Pons (tissue), 1 donor: ENCODE measurements around the gene TERF2IP.

ENCODE experiments used
- DNase-seq: peaks from one replicate; pipeline ENCODE4 v3.0.0-alpha.2; 2016; ENCODE audit warnings: low spot score

TERF2IP gene, protein sequence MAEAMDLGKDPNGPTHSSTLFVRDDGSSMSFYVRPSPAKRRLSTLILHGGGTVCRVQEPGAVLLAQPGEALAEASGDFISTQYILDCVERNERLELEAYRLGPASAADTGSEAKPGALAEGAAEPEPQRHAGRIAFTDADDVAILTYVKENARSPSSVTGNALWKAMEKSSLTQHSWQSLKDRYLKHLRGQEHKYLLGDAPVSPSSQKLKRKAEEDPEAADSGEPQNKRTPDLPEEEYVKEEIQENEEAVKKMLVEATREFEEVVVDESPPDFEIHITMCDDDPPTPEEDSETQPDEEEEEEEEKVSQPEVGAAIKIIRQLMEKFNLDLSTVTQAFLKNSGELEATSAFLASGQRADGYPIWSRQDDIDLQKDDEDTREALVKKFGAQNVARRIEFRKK

DNA sequence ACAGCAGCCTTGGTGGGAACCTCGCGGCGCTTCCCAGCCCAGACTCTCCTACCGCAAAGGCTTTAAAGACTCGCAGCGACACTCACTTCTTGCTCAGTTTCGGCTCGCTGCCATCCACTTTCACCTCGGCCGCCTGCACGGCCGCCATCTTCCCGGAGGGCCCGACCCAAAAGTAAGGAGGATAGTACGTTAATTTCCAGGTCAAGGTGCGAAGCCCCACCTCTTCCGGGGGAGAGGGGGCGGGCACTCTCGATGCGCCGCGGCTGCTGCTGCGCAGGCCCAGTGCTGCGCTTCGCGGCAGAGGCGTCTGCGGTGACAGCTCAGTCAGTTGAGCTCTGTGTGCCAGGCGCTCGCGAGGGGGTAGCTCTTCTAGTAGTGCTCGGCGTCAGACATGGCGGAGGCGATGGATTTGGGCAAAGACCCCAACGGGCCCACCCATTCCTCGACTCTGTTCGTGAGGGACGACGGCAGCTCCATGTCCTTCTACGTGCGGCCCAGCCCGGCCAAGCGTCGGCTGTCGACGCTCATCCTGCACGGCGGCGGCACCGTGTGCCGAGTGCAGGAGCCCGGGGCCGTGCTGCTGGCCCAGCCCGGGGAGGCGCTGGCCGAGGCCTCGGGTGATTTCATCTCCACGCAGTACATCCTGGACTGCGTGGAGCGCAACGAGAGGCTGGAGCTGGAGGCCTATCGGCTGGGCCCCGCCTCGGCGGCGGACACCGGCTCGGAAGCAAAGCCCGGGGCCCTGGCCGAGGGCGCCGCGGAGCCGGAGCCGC, at the start of gene TERF2IP, which contains the start of gene KARS1:
Gene TERF2IP, plus strand, starts transcription at position 282 of the 773 bp plus-strand sequence. Its CDS starts 110 bp downstream, at position 392.
Gene KARS1, minus strand, starts transcription at position 174 of the 773 bp plus-strand sequence. Its CDS starts 26 bp downstream, at position 148.
- DNase-seq = peak; percentile 96

DNA sequence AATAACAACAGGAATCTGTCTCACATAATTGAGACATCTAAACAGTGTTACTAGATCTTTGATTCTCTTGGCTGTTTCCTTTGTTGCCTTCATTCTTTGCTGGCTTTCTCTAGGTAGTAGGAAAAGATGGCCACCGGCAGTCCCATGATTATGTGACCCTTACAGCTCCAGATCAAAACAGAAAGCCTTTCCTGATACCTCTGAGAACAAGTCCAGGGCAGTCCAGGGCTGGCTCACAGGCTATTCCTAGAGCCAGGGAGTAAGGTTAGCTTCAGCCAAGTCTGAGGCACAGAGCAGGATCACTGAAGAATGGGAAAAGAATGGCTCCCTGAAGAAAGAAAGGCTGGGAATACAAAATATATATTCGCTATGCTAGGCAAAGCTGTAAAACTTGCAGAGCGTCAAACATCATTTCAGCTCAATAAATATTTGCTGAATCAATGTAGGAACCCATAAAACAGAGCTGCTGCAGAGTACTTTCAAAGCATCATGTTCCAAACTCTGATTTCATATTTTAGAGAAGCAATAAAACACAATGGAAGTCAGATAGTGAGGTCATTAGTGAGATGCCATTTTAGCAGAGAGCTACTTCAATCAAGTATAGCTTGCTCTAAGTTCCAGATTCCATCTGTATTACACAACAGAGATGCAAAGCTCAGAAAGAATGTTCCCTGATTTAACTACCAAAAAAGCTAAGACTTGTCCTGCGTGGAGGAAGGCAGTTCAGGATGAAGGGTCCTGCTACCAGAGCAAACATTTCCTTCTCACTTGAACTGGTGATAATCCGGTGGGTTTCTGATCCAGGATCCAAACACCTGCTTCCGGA, 47.9 kb upstream of the TERF2IP start:
- DNase-seq = no peak

DNA sequence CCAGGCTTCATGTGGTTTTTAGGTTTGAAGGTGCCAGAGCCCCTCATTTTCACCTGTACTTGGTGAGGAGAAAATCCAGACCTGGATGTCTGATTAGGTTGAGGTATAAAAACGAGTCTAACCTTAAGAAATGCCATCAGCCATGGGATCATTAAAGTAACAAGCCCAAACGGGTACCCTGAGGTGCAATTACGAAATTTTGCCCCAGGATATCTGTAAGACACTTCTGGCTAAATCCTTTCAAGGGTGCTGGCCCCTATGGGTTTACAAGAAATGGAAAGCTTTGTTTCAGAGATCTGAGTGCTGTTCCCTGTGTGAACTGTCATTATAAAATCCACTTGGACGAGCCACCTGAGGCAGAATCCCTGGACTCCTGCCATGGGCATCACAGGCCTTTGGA, 44.3 kb upstream of the TERF2IP start:
- DNase-seq = no peak

DNA sequence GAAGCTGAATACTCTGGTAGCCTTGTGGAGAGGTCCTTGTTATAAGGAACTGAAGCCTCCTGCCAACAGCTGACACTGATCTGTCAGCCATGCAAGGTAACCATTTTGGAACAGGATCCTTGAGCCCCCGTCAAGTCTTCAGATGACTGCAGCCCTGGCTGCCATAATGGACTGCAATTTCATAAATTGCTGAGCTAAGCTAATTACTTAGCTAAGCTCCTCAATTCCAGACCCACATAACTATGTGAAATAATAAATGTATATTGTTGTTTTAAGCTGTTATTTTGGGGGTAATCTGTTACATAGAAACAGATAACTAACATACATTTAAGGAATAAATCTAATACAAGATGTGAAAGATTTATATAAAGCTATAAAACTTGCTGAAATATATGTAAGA, 41.1 kb upstream of the TERF2IP start:
- no peak for DNase-seq

DNA sequence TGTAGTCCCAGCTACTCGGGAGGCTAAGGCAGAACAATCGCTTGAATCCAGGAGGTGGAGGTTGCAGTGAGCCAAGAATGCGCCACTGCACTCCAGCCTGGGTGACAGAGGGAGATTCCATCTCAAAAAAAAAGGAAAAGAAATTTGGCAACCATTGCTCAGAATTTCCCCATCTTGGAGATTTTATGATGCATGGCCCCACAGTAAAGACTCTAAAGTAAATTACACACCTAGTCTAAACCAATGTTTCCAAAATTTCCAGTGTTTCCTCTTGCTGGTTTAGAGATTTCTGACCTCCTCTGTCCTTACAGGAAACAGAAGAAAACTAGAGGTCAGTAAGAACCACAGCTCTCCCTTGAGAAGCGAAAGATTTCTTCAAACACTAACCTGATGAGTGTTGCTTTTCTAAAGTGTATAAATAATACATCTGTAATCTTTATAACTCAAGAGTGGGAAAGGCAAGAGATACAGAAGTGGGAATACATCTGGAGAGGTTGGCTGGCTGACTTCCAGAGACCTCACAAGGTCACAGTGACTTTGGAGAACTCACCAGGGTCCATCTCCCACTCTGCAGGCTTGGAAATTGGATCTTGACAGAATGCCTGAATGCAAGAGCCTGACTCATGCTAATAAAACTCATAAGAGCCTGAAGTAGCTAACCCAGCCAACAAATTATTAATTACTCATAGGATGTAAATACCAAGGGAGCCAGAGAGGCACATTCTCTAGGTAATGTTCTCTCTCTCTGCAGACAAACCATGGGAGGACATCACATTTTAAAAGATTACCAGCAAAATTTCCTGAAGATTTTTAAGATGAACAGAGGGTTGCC, 33.3 kb upstream of the TERF2IP start:
- no peak for DNase-seq

DNA sequence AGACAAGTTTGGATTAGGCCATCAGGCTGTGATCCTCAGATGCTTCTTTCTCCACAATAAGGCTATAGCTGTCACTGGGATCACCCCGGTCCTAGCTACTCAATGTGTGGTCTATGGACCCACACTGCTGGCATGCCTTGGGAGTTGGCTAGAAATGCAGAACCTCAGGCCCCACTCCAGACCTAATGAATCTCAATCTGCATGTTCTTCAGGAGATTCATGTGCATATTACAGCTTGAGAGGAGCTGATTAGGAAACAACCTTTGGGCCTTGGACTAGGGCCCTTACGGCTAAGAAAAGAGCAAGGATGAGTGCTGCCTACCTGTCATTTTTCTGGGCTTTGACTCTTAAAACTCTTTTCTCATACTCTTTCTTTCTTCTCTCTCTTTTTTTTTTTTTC, 32.0 kb upstream of the TERF2IP start:
- DNase-seq = no peak

DNA sequence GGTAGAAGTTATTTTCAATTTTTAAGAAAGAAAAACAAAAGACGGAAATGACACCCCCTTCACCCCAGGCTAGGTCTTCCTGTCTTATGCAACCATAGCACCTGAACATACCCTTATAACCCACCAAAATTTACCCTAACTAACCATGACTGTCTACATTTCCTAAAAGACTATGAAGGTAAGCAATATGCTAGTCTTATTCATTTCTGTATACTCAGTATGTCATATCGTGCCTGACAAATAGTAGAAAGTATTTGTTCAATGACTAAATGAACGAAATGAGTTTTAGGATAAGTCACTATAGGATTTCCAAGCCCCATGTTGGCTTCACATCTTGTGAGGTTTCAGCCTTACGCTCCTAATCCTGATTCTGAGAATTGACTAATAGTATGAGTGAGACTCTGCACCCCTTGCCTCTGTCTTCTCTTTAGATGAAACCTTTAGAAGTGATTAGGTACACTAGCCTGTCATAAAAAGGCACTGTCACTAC, 31.0 kb upstream of the TERF2IP start:
- no peak for DNase-seq

DNA sequence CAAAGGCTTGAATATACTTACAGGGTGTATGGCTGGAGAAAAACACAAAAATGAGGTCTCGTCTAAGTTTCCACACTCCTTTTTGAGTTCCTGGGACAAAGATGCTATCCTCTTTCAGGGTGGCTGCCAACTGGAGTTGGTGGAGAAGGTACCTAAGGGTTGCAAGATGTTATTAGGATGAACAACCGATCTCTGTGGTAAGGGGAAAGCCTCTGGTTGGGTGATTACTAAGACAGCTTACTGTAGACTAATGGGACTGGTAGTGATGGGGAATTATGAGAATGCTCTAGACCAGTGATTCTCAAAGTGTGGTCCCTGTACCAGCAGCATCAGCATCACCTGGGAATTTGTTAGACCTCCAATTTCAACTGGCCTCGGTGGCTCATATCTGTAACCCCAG, 30.5 kb upstream of the TERF2IP start:
- DNase-seq = no peak

DNA sequence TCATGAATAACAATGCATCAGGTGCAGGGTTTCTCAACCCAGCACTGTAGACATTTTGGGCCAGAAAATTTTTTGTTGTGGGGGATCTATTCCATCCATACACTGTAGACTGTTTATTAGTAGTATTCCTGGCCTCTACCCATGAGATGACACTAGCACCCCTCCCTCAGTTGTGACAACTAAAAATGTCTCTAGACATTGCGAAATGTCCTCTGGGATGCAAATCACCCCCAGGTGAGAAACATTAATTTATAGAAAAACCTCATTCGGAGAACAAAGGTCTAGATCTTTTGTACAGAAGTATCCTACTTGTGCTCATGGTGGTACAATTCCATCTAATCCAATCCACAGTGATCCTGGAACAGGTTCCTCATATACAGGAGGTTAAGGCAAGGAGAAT, 28.8 kb upstream of the TERF2IP start:
- DNase-seq = no peak

DNA sequence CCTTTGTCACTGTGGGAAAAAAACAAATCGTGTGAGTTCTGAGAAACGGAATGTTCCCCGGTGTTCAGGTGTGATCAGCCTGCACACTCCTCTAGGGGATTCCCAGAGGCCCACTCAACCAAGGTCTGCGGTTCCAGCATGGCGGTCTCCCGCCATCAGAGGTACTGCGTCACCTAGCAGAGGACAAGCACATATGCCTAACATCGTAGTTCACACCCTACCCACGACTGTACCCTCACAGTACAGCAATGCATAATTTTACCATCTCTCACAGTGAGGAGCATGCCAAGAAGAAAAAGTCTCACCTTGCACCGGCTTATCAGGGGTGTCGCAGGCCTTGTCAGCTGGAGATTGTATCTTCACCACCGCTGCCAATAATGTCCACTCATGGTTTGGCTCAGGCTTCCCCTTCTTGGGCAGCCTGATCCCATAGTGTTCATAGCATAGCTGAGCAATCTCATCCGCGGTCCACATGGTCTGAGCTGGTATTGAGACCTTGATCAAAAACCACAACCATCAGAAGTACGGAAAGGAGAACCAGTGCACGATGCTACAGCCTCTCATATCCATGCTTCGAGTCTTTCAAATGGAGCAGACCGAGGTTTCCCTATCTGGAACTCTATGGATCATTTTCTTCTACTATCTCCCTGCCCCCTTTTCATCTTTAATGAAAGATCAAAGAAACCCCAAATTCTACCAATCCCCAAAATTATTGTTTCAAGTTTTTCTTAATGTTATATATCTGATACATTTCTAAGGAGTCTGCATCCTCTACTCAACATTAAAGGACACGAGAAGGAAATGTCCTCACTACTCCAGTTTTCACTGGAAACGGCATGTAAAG, 27.0 kb upstream of the TERF2IP start:
- no peak for DNase-seq

DNA sequence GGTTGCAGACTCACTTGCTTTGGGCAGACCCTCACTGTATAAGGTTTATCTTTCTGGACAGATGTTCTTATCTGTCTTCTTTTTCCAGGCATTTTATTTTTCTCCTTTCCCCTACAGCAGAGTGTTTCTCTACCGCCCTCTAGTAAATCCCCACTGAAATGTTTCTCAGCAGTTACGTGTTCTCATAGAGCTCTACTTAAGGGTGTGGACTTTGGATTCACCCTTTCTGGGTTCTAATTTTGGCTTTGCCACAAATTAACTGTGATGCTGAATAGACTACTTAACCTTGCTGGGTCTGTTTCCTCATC, 26.4 kb upstream of the TERF2IP start:
- peak; percentile 53 for DNase-seq

DNA sequence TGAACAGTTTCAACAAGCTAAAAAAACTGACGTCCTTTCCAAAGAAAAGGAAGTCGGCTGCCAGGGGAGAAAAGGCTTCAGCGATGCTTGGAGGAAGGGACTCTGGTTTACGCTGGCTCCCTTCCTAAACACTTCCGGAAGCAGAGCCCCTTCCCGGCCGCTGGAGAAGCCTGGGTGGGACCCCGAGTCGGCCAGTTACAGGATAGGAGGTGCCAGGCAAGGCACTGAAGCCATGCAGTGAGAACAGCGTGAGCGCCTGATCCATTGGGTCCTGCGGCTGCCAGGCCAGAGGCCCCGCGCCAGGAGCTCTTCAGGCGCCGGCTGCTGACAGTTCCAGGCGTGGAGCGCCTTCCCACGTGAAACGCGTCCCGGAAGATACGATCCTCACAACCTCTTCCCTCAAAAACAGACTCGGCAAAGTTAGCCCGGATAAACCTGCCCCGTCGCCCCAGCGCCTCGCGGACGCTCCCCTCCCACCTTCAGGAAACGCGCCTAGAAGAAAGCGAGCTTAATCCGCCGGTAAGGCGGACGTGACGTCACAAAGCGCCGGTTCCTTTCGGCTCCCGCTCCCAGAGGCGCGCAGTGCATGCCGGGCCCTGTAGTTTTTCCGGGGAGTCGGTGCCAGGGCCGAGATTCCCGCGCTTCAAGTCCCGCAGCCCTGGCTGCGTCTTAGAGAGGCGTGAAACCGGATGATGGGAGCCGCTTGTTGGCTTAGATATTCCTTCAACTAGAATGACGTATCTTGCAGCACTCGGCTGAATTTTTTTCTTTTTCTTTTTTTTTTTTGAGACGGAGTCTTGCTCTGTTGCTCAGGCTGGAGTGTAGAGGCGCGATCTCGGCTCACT, 24.6 kb upstream of the TERF2IP start, which contains the start of gene ADAT1:
Gene ADAT1, minus strand, starts transcription at position 521 of the 845 bp plus-strand sequence. CDS start 2,482 bp downstream, outside the sequence.
- peak; percentile 97 for DNase-seq

DNA sequence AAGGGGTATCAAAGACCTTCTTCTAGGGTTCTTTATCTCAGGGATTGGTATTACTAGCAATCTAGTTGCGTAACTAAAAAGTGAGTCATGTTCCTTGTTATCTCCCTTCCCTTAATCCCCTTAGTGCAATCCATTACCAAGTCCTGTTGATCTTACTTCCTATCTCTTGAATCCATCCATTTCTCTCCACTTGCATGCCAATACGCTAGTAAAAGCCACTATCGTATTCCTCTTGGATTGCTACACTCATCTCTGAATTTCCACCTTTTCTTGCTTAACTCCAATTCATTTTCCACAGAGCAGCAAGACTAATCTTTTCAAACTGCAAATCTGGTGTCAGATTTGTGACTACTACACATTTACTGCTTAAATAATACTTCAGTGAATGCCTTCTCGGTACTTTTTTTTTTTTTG, 22.6 kb upstream of the TERF2IP start:
- no peak for DNase-seq

DNA sequence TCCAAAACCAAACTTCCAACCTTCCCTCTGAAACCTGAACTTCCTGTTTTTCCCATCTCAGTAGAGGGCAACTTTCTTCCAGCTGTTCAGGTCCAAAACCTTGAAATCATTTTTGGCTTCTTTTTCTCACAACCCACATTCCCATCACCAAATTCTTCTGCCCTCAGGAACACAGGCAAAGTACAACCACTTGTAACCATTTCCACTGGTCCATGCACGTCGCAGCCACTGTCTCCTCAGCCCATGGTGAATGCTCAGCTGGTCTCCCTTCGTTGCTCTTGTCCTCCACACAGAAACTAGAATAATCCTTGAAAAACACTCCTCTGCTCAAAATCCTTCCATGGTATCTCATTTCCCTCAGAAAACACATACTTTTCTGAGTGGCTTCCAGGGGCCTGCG, 20.8 kb upstream of the TERF2IP start:
- no peak for DNase-seq

DNA sequence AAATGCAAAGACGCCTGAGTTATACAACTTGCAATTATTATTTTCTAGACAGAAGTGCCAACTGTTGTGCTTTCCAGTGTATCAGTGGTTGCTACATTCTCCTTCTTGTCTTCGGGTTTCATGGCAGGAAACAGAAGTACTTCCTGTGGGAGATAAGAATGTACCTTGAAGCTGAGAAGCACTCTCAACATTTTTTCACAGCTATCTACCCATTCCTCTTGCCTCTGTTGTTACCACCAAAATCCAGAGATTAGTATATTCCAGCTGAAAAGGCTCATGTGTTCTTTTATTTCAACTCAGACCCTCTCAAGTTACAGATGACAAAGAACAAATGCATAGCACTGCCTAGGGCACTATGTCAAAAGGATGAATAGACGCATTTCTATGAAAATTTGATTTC, 19.7 kb upstream of the TERF2IP start:
- DNase-seq = no peak

DNA sequence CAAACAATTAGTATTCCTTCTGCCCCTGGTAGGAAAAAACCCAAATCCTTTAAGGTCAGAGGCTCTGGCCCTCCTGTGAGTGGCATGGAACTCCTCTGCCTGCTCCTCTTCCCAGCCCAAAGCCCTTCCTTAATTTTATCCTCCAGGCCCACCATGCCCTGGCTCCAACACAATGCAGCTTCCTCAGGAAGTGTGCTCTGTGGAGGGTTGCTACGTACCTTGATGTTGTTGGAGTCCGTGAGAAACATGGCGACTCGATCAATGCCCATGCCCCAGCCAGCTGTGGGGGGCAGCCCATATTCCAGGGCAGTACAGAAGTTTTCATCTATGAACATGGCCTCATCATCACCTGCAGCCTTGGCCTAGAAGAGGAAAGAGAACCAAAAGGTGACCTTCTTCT, 19.2 kb upstream of the TERF2IP start:
- no peak for DNase-seq

DNA sequence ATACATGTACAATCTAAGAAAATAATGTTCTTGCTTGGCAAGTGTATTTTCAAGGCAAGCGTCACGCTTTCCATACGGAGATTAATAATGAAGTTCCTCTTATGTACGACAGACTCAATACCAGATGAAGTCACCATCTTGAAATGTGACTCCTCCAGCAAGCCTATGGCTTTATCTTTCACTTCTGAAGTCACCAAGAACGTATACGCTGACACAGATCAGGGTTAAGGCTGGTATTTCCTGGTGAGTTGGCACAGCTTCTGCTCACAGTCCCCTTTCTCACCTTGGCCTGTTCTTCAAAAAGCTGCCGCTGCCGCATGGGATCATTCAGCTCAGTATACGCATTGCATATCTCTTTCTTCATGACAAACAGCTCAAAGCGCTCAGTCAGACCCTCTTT, 18.4 kb upstream of the TERF2IP start:
- DNase-seq = no peak

DNA sequence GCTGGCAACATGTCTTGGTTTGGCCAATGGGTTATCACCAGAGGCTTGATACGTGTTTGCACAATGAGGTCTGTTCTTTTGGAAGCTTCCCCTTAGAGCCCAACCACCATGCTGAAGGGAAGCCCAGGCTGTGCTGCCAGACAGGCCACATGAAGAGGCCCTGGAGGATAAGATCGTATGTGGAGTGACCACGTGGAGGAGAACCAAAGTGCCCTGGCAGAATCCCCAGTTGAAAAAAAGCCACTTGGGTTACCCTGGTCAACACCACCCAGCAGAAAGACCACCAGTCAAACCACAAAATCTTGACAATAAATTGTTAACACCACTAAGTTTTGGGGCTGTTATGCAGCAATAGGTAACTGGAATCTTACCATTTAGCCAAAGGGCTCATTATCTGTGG, 17.5 kb upstream of the TERF2IP start:
- no peak for DNase-seq

DNA sequence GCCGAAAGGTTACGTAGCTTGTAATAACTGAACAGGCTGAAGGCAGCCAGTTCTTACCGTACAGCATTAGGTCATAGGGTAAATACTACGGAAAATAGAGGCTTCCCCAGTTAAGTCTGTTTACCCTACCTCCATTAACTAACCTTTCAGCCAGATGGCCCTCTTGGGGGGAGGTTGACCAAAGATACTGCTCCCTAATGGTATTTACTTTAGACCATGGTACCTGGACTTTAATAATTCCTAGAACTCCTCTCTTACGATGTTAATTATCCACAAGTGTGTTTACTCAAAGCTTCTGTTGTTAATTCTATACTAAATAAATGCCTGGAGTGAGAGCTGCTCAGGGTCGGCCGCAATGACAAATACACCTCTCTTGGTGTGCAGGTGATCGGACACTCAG, 14.7 kb upstream of the TERF2IP start:
- DNase-seq = no peak
